Daoy (cell line): ENCODE data around the gene JAKMIP1. TPM values are rescaled to one million over a fixed set of nuclear protein-coding genes. Genes with fewer than 3 reads are reported as not detected.
A peak's percentile ranks its signal among the peaks of the same experiment; 100 is the strongest.

Experiments used
- DNase-seq: peaks from one replicate; pipeline ENCODE4 v3.0.0-alpha.2; 2015; ENCODE audit warnings: low read depth
- total RNA-seq: library from RNA; depleted of rRNA; stranded (reverse); fragments of >200 nt; shearing (Covaris generic); gene quantifications from 2 replicates; pipeline ENCODE4 v1.2.3, GENCODE V29; 2014

Gene JAKMIP1
- total RNA-seq, 1 experiment from 2014 or later = 0.40 TPM

GRCh38 chr4:6180841-6181631 is 19.3 kb downstream of the JAKMIP1 start:
- no peak for DNase-seq

- DNase-seq = no peak
These were observed 21.0 kb downstream of the JAKMIP1 start for GRCh38 chr4:6179362-6179761.

GRCh38 chr4:6178757-6179156 is 21.6 kb downstream of the JAKMIP1 start:
- no peak for DNase-seq

- DNase-seq = peak; percentile 28
These were observed 22.7 kb downstream of the JAKMIP1 start for GRCh38 chr4:6177587-6178197.

GRCh38 chr4:6175426-6175825 is 24.9 kb downstream of the JAKMIP1 start:
- no peak for DNase-seq

- no peak for DNase-seq
These were observed 27.5 kb downstream of the JAKMIP1 start for GRCh38 chr4:6172927-6173200.

- DNase-seq = no peak
These were observed 28.0 kb downstream of the JAKMIP1 start for GRCh38 chr4:6172093-6172926.

GRCh38 chr4:6169239-6169638 is 31.1 kb downstream of the JAKMIP1 start:
- no peak for DNase-seq

GRCh38 chr4:6165766-6166165 is 34.6 kb downstream of the JAKMIP1 start:
- no peak for DNase-seq

GRCh38 chr4:6162885-6163284 is 37.5 kb downstream of the JAKMIP1 start:
- DNase-seq = no peak

GRCh38 chr4:6161921-6162464 is 38.4 kb downstream of the JAKMIP1 start:
- DNase-seq = no peak

- DNase-seq = no peak
These were observed 39.8 kb downstream of the JAKMIP1 start for GRCh38 chr4:6160536-6160935.

GRCh38 chr4:6157926-6158325 is 42.4 kb downstream of the JAKMIP1 start:
- no peak for DNase-seq

- no peak for DNase-seq
These were observed 44.2 kb downstream of the JAKMIP1 start for GRCh38 chr4:6155996-6156750.

- no peak for DNase-seq
These were observed 45.5 kb downstream of the JAKMIP1 start for GRCh38 chr4:6154875-6155274.

- no peak for DNase-seq
These were observed 46.5 kb downstream of the JAKMIP1 start for GRCh38 chr4:6153874-6154273.

GRCh38 chr4:6152869-6153705 is 47.3 kb downstream of the JAKMIP1 start:
- no peak for DNase-seq

GRCh38 chr4:6150046-6150735 is 50.2 kb downstream of the JAKMIP1 start:
- DNase-seq = no peak

GRCh38 chr4:6148506-6149205 is 51.7 kb downstream of the JAKMIP1 start:
- DNase-seq = no peak

GRCh38 chr4:6147441-6147840 is 52.9 kb downstream of the JAKMIP1 start:
- DNase-seq = no peak
